DND-41 (cell line): ENCODE measurements around the gene PIGX.

Source experiments
- ATAC-seq: fragments of 200-7000 bp; cut with Tn5 transposase; 3 replicates; pipeline ENCODE4 v1.9.1; 2021; ENCODE audit warnings: low read depth; ENCODE audit not compliant: insufficient read depth
- DNase-seq: peaks from one replicate; pipeline ENCODE4 v3.0.0-alpha.2; 2020
- H2AFZ ChIP-seq: 2 replicates; pipeline ENCODE4 v1.6.0; 2012; ENCODE audit warnings: low read depth, low read length
- H3K27ac ChIP-seq: 2 replicates; pipeline ENCODE4 v1.5.1; 2012; ENCODE audit warnings: low read length, inconsistent platforms
- H3K27me3 ChIP-seq: fragments of 200-600 bp; sonication (generic); 2 replicates; pipeline ENCODE4 v1.6.0; 2012; ENCODE audit warnings: low read length, mild to moderate bottlenecking, inconsistent platforms; ENCODE audit not compliant: insufficient read depth, poor library complexity
- H3K36me3 ChIP-seq: 2 replicates; pipeline ENCODE4 v1.5.1; 2012; ENCODE audit warnings: low read length, inconsistent platforms; ENCODE audit not compliant: insufficient read depth
- H3K4me1 ChIP-seq: 2 replicates; pipeline ENCODE4 v1.5.1; 2012; ENCODE audit warnings: mild to moderate bottlenecking, low read length; ENCODE audit not compliant: insufficient read depth
- H3K4me2 ChIP-seq: 2 replicates; pipeline ENCODE4 v1.6.0; 2012; ENCODE audit warnings: mild to moderate bottlenecking, moderate library complexity, low read length, inconsistent platforms; ENCODE audit not compliant: insufficient read depth
- H3K4me3 ChIP-seq, 2 experiments: fragments of 200-600 bp in 1 of 2; shearing (Covaris generic) in 1 of 2; 2 replicates each; pipeline ENCODE4 v1.5.1; 2012 to 2016; ENCODE audit warnings: inconsistent platforms in 2 of 2, low read length in 2 of 2, mild to moderate bottlenecking in 2 of 2, low read depth in 1 of 2, moderate library complexity in 1 of 2
- H3K79me2 ChIP-seq: 2 replicates; pipeline ENCODE4 v1.6.0; 2012; ENCODE audit warnings: low read length, inconsistent platforms; ENCODE audit not compliant: insufficient read depth
- H3K9ac ChIP-seq: 2 replicates; pipeline ENCODE4 v1.6.0; 2012; ENCODE audit warnings: low read depth, mild to moderate bottlenecking, inconsistent platforms, low read length, moderate library complexity
- H3K9me3 ChIP-seq: 2 replicates; pipeline ENCODE4 v1.5.1; 2012; ENCODE audit warnings: low read length, moderate library complexity, mild to moderate bottlenecking, inconsistent platforms; ENCODE audit not compliant: insufficient read depth, severe bottlenecking
- H4K20me1 ChIP-seq: 2 replicates; pipeline ENCODE4 v1.6.0; 2012; ENCODE audit warnings: low read length; ENCODE audit not compliant: insufficient read depth
- CTCF ChIP-seq: IDR thresholded peaks from 2 replicates; pipeline ENCODE4 v1.5.1; 2012; ENCODE audit warnings: borderline replicate concordance, low read length, moderate library complexity, mild to moderate bottlenecking; ENCODE audit not compliant: poor library complexity, severe bottlenecking; ENCODE audit errors: extremely low read depth
- EZH2 ChIP-seq: IDR thresholded peaks from 3 replicates; pipeline ENCODE4 v1.6.1; 2012; ENCODE audit warnings: borderline replicate concordance, low read depth, mild to moderate bottlenecking, moderate library complexity, low read length, inconsistent platforms; ENCODE audit not compliant: severe bottlenecking

Gene PIGX

GRCh38 chr3:196749125-196749524 lies 36.9 kb downstream of the PIGX start:
- H3K4me2 ChIP-seq, result 0 out of 2 replicates have a peak overlapping the region, but pooled peaks have one; percentile 7
- H4K20me1 ChIP-seq, result peaks cover 35% of the 10 kb centered on the region
- H3K9me3 ChIP-seq, result peaks cover 3% of the 10 kb centered on the region
- TF ChIP-seq CTCF, result no peak
- TF ChIP-seq EZH2, result no peak
- H3K36me3 ChIP-seq, result peaks cover 57% of the 10 kb centered on the region
- DNase-seq (no peak), ATAC-seq (no peak)
- no peak overlapping the region for H3K4me3 ChIP-seq
- no peaks in the 10 kb centered on the region; the same call in 1 of the 2 replicates for H3K4me1 ChIP-seq
- H3K27me3 ChIP-seq, result no peaks in the 10 kb centered on the region
- H3K27ac ChIP-seq, result no peak overlapping the region
- no peak overlapping the region for H3K9ac ChIP-seq
- peaks cover 99% of the 10 kb centered on the region for H3K79me2 ChIP-seq
- no peak overlapping the region for H2AFZ ChIP-seq

- peaks cover 99% of the 10 kb centered on the region for H3K79me2 ChIP-seq
- DNase-seq (no peak), ATAC-seq (no peak)
- H3K36me3 ChIP-seq, result peaks cover 70% of the 10 kb centered on the region
- H3K9ac ChIP-seq, result no peak overlapping the region
- H3K9me3 ChIP-seq, result peaks cover 25% of the 10 kb centered on the region
- H2AFZ ChIP-seq, result no peak overlapping the region
- H3K4me1 ChIP-seq, result no peaks in the 10 kb centered on the region
- no peaks in the 10 kb centered on the region for H3K27me3 ChIP-seq
- H4K20me1 ChIP-seq, result peaks cover 27% of the 10 kb centered on the region
- no peak overlapping the region for H3K4me2 ChIP-seq
- no peak for TF ChIP-seq CTCF
- no peak for TF ChIP-seq EZH2
- no peak overlapping the region for H3K27ac ChIP-seq
- H3K4me3 ChIP-seq, result no peak overlapping the region
Observed at GRCh38 chr3:196753201-196753600, 41.0 kb downstream of the PIGX start.

- Histone ChIP-seq H4K20me1 (peaks cover 17% of the 10 kb centered on the region; the same call in 1 of the 2 replicates), H3K27ac (no peak overlapping the region), H2AFZ (no peak overlapping the region), H3K79me2 (peaks cover 99% of the 10 kb centered on the region), H3K4me2 (no peak overlapping the region), H3K36me3 (peaks cover 65% of the 10 kb centered on the region), H3K9ac (no peak overlapping the region), H3K4me1 (no peaks in the 10 kb centered on the region), H3K9me3 (peaks cover 25% of the 10 kb centered on the region), H3K4me3 (no peak overlapping the region), H3K27me3 (no peaks in the 10 kb centered on the region)
- TF ChIP-seq EZH2, result no peak
- DNase-seq (no peak), ATAC-seq (peak; percentile 19; the same call in 1 of the 3 replicates)
Observed at GRCh38 chr3:196754091-196754981, 42.2 kb downstream of the PIGX start.

- peaks cover 15% of the 10 kb centered on the region; the same call in 1 of the 2 replicates for H4K20me1 ChIP-seq
- no peaks in the 10 kb centered on the region for H3K27me3 ChIP-seq
- H2AFZ ChIP-seq, result no peak overlapping the region
- peaks cover 64% of the 10 kb centered on the region for H3K36me3 ChIP-seq
- H3K4me2 ChIP-seq, result no peak overlapping the region
- H3K9ac ChIP-seq, result no peak overlapping the region
- no peak overlapping the region for H3K4me3 ChIP-seq
- DNase-seq, result no peak
- no peaks in the 10 kb centered on the region for H3K4me1 ChIP-seq
- ATAC-seq, result no peak
- TF ChIP-seq CTCF (no peak), EZH2 (no peak)
- H3K79me2 ChIP-seq, result peaks cover 91% of the 10 kb centered on the region
- H3K9me3 ChIP-seq, result peaks cover 29% of the 10 kb centered on the region
- H3K27ac ChIP-seq, result no peak overlapping the region
Observed at GRCh38 chr3:196756732-196757131, 44.6 kb downstream of the PIGX start.
